ENCODE measurements around the gene DDAH1. TPM values are rescaled to one million over a fixed set of nuclear protein-coding genes. Genes with fewer than 3 reads are reported as not detected.

The DDAH1 gene
- total RNA-seq, 1 experiment from 2014 or later = 87.9 TPM

- peaks cover 10% of the 10 kb centered on the region for H3K4me1 ChIP-seq
- Mint-ChIP-seq H3K36me3 (ENCODE audit: insufficient read depth, unreplicated experiment) (no peaks in the 10 kb centered on the region), H3K4me1 (ENCODE audit: low read depth, unreplicated experiment) (no peaks in the 10 kb centered on the region), H3K4me3 (ENCODE audit: unreplicated experiment) (no peak overlapping the region), H3K27me3 (ENCODE audit: insufficient read depth, unreplicated experiment) (no peaks in the 10 kb centered on the region), H3K9me3 (ENCODE audit: unreplicated experiment) (no peaks in the 10 kb centered on the region), H3K27ac (ENCODE audit: unreplicated experiment) (no peak overlapping the region)
- no peaks in the 10 kb centered on the region for H3K27me3 ChIP-seq (replicated peaks; ENCODE audit: control insufficient read depth, insufficient read depth, low read length)
- POLR2A ChIA-PET = no interaction called here
- no TSS peak for BruUV-seq (replicated peaks)
- H3K36me3 ChIP-seq (ENCODE audit: control insufficient read depth, insufficient read depth, low read length) = no peaks in the 10 kb centered on the region
- DNase-seq = no peak
- TF ChIP-seq CTCF (IDR thresholded peaks at IDR 0.05; ENCODE audit: insufficient read depth in 1 of 2, low read depth in 1 of 2, low read length in 1 of 2, severe bottlenecking in 1 of 2, unreplicated experiment in 1 of 2) = no peak
- no peak overlapping the region for H3K4me3 ChIP-seq (ENCODE audit: low read depth, low read length)
- intact Hi-C loops (cut with micrococcal nuclease; ENCODE audit: unreplicated experiment) = no loop called here
- CTCF ChIA-PET = no interaction called here
- no peaks in the 10 kb centered on the region for H3K9me3 ChIP-seq
These were observed 150.9 kb downstream of the DDAH1 start for GRCh38 chr1:85313888-85314696.

- Histone ChIP-seq H3K36me3 (ENCODE audit: control insufficient read depth, insufficient read depth, low read length) (no peaks in the 10 kb centered on the region), H3K9me3 (no peaks in the 10 kb centered on the region), H3K4me3 (ENCODE audit: low read depth, low read length) (no peak overlapping the region), H3K4me1 (peaks cover 16% of the 10 kb centered on the region), H3K27me3 (replicated peaks; ENCODE audit: control insufficient read depth, insufficient read depth, low read length) (no peaks in the 10 kb centered on the region)
- no peaks in the 10 kb centered on the region for H3K27me3 Mint-ChIP-seq (ENCODE audit: insufficient read depth, unreplicated experiment)
- H3K36me3 Mint-ChIP-seq (ENCODE audit: insufficient read depth, unreplicated experiment) = peaks cover 5% of the 10 kb centered on the region
- H3K27ac Mint-ChIP-seq (ENCODE audit: unreplicated experiment) = no peak overlapping the region
- TF ChIP-seq CTCF (IDR thresholded peaks at IDR 0.05; ENCODE audit: insufficient read depth in 1 of 2, low read depth in 1 of 2, low read length in 1 of 2, severe bottlenecking in 1 of 2, unreplicated experiment in 1 of 2) = no peak
- intact Hi-C loops (cut with micrococcal nuclease; ENCODE audit: unreplicated experiment) = no loop called here
- H3K4me3 Mint-ChIP-seq (ENCODE audit: unreplicated experiment) = no peak overlapping the region
- ChIA-PET POLR2A (no interaction called here), CTCF (no interaction called here)
- no peaks in the 10 kb centered on the region for H3K4me1 Mint-ChIP-seq (ENCODE audit: low read depth, unreplicated experiment)
- no peaks in the 10 kb centered on the region for H3K9me3 Mint-ChIP-seq (ENCODE audit: unreplicated experiment)
- no TSS peak for BruUV-seq (replicated peaks)
- no peak for DNase-seq
These were observed 153.1 kb downstream of the DDAH1 start for GRCh38 chr1:85311818-85312217.

- no peaks in the 10 kb centered on the region for H3K9me3 ChIP-seq
- no peaks in the 10 kb centered on the region for H3K27me3 ChIP-seq (replicated peaks; ENCODE audit: control insufficient read depth, insufficient read depth, low read length)
- intact Hi-C loops (cut with micrococcal nuclease; ENCODE audit: unreplicated experiment) = loop anchor here (1.0 to 5.0 kb wide), 10 partner anchors 20 to 709 kb away; partner anchors contain the start of gene ZNHIT6
- H3K36me3 Mint-ChIP-seq (ENCODE audit: insufficient read depth, unreplicated experiment) = peaks cover 5% of the 10 kb centered on the region
- TF ChIP-seq CTCF (IDR thresholded peaks at IDR 0.05; ENCODE audit: insufficient read depth in 1 of 2, low read depth in 1 of 2, low read length in 1 of 2, severe bottlenecking in 1 of 2, unreplicated experiment in 1 of 2) = no peak
- no peak overlapping the region for H3K4me3 Mint-ChIP-seq (ENCODE audit: unreplicated experiment)
- H3K27me3 Mint-ChIP-seq (ENCODE audit: insufficient read depth, unreplicated experiment) = no peaks in the 10 kb centered on the region
- CTCF ChIA-PET = interaction anchor here (0.6 to 1.4 kb wide), 11 partner anchors 12 to 709 kb away, joined by 3 to 11 read pairs (median 3); partner anchors contain the start of gene CCN1
- POLR2A ChIA-PET = interaction anchor here (1.4 kb wide), 1 partner anchor 272 kb away, joined by 3 read pairs; no protein-coding TSS in a partner anchor
- H3K36me3 ChIP-seq (ENCODE audit: control insufficient read depth, insufficient read depth, low read length) = no peaks in the 10 kb centered on the region
- H3K4me1 Mint-ChIP-seq (ENCODE audit: low read depth, unreplicated experiment) = no peaks in the 10 kb centered on the region
- H3K4me3 ChIP-seq (ENCODE audit: low read depth, low read length) = no peak overlapping the region
- no peaks in the 10 kb centered on the region for H3K9me3 Mint-ChIP-seq (ENCODE audit: unreplicated experiment)
- no peak for DNase-seq
- no peak overlapping the region for H3K27ac Mint-ChIP-seq (ENCODE audit: unreplicated experiment)
- H3K4me1 ChIP-seq = peaks cover 16% of the 10 kb centered on the region
- BruUV-seq (replicated peaks) = no TSS peak
These were observed 156.1 kb downstream of the DDAH1 start for GRCh38 chr1:85308833-85309350.

All from Caco-2 (cell line).